HG03139 (cell line): ENCODE measurements around the gene TSPEAR.
"Not testable (repeated sequence)": the region's sequence is repeated elsewhere in the genome, so short reads cannot be mapped to it uniquely, and the experiment has no call there.

Experiments
- ATAC-seq: cut with Tn5 transposase; IDR thresholded peaks from one replicate; pipeline ENCODE4 v1.9.1; 2021; ENCODE audit not compliant: unreplicated experiment

Gene TSPEAR

GRCh38 chr21:44510508-44511218 lies 200.7 kb downstream of the TSPEAR start:
- ATAC-seq = no peak

GRCh38 chr21:44510109-44510507 lies 201.3 kb downstream of the TSPEAR start:
- ATAC-seq = no peak

- ATAC-seq = no peak
Measured at GRCh38 chr21:44509539-44509938, 201.8 kb downstream of the TSPEAR start.

- no peak for ATAC-seq
Measured at GRCh38 chr21:44508711-44509445, 202.5 kb downstream of the TSPEAR start.

GRCh38 chr21:44508426-44508710 lies 203.0 kb downstream of the TSPEAR start:
- no peak for ATAC-seq

- no peak for ATAC-seq
Measured at GRCh38 chr21:44507673-44508425, 203.5 kb downstream of the TSPEAR start.

GRCh38 chr21:44506279-44507255 lies 204.8 kb downstream of the TSPEAR start:
- no peak for ATAC-seq

GRCh38 chr21:44505673-44506278 lies 205.6 kb downstream of the TSPEAR start:
- no peak for ATAC-seq

- ATAC-seq = no peak
Measured at GRCh38 chr21:44503901-44504399, 207.4 kb downstream of the TSPEAR start.

- not testable (repeated sequence) for ATAC-seq
Measured at GRCh38 chr21:44503006-44503889, 208.1 kb downstream of the TSPEAR start.

GRCh38 chr21:44502171-44502958 lies 209.0 kb downstream of the TSPEAR start:
- no peak for ATAC-seq

- no peak for ATAC-seq
Measured at GRCh38 chr21:44500111-44500510, 211.3 kb downstream of the TSPEAR start.

- ATAC-seq = no peak
Measured at GRCh38 chr21:44499631-44500030, 211.7 kb downstream of the TSPEAR start.

- ATAC-seq = no peak
Measured at GRCh38 chr21:44499211-44499560, 212.2 kb downstream of the TSPEAR start.

- ATAC-seq = no peak
Measured at GRCh38 chr21:44498280-44499210, 212.8 kb downstream of the TSPEAR start.

- ATAC-seq = no peak
Measured at GRCh38 chr21:44497703-44498126, 213.7 kb downstream of the TSPEAR start.
